ENCODE measurements around the gene FOXD2. TPM values are rescaled to one million over a fixed set of nuclear protein-coding genes. Genes with fewer than 3 reads are reported as not detected.

The FOXD2 gene
- total RNA-seq, 1 donor from 2014 or later, result 0.13 TPM

Other genes starting within 250 kb of the FOXD2 start
- 2.8 TPM for gene PDZK1IP1, start 248.0 kb upstream of the FOXD2 start, total RNA-seq
- gene TAL1, start 205.8 kb upstream of the FOXD2 start, total RNA-seq, result 11.0 TPM
- gene STIL, start 123.9 kb upstream of the FOXD2 start, total RNA-seq, result 1.8 TPM
- 151 TPM for gene CMPK1, start 104.3 kb upstream of the FOXD2 start, total RNA-seq
- not detected for gene FOXE3, start 21.8 kb upstream of the FOXD2 start, total RNA-seq

All from mesenteric fat pad (tissue), 1 donor.